Prostate gland (tissue), 2 donors: ENCODE measurements around the gene BCAS3. TPM values are rescaled to one million over a fixed set of nuclear protein-coding genes. Genes with fewer than 3 reads are reported as not detected.

Experiments used
- DNase-seq: peaks from one replicate; pipeline ENCODE4 v3.0.0-alpha.2; 2019; ENCODE audit warnings: low spot score
- H3K27ac ChIP-seq, 2 donors: fragments of 200-600 bp; sonication (generic); 2 replicates each; pipeline ENCODE4 v1.5.1; 2017 to 2019
- H3K27me3 ChIP-seq: fragments of 200-600 bp; sonication (generic); replicated peaks from 2 replicates; pipeline ENCODE4 v1.5.1; 2019; ENCODE audit not compliant: insufficient read depth
- H3K36me3 ChIP-seq, 2 donors: fragments of 200-600 bp; sonication (generic); 1 replicate in 1 of 2; 2 replicates in 1 of 2; pipeline versions ENCODE4 v1.5.1 to v1.8.1; 2017 to 2019
- H3K4me1 ChIP-seq: fragments of 200-600 bp; sonication (generic); replicated peaks from 2 replicates; pipeline ENCODE4 v1.5.1; 2019
- H3K4me3 ChIP-seq, 2 donors: fragments of 200-600 bp; sonication (generic); 2 replicates each; pipeline ENCODE4 v1.5.1; 2017 to 2019
- H3K9me3 ChIP-seq: fragments of 200-600 bp; sonication (generic); 2 replicates; pipeline ENCODE4 v1.5.1; 2017
- CTCF ChIP-seq, 4 experiments: fragments of 200-600 bp in 2 of 4; fragments of 450-650 bp in 2 of 4; sonication (generic) in 2 of 4; IDR thresholded peaks; 1 replicate in 3 of 4; 2 replicates in 1 of 4; pipeline ENCODE4 v1.5.1; 2016 to 2019; ENCODE audit warnings: antibody characterized with exemption in 4 of 4, mild to moderate bottlenecking in 2 of 4, moderate library complexity in 2 of 4
- POLR2A ChIP-seq: fragments of 450-650 bp; IDR thresholded peaks from one replicate; pipeline ENCODE4 v1.6.1; 2016; ENCODE audit warnings: antibody characterized with exemption, mild to moderate bottlenecking
- POLR2AphosphoS5 ChIP-seq: sonication (generic); formaldehyde crosslinking; IDR thresholded peaks from one replicate; pipeline ENCODE4 v1.6.1; 2017; ENCODE audit warnings: antibody characterized with exemption
- WGBS: methylation state at CpG from one replicate; pipeline ENCODE4 v1.1.5; 2018; 5-methylcytosine and 5-hydroxymethylcytosine counted together
- intact Hi-C: fragments of 100-400 bp; cut with DNase I; formaldehyde crosslinking; loops from one replicate; pipeline ENCODE4 v1.14.2; 2022
- total RNA-seq, 2 donors: library from RNA; depleted of rRNA; stranded (reverse); fragments of >200 nt; gene quantifications; one replicate each; pipeline ENCODE4 v1.1.0, GENCODE V29; 2016

Gene BCAS3
- total RNA-seq, 2 donors from 2014 or later: 57.8 to 93.9 TPM

GRCh38 chr17:60964160-60964559, 286.5 kb downstream of the BCAS3 start:
- WGBS: 93% methylated on average over 2 of the region's 2 CpGs
- Histone ChIP-seq H3K4me3 (no peak overlapping the region), H3K4me1 (no peaks in the 10 kb centered on the region), H3K36me3 (no peaks in the 10 kb centered on the region), H3K27me3 (no peaks in the 10 kb centered on the region), H3K27ac (no peak overlapping the region), H3K9me3 (no peaks in the 10 kb centered on the region)
- DNase-seq: no peak
- intact Hi-C loops: loop anchor here (10.0 kb wide), 1 partner anchor 621 kb away; no protein-coding TSS in a partner anchor
- TF ChIP-seq POLR2AphosphoS5 (no peak), CTCF (IDR thresholded peaks at IDR 0.05) (no peak), POLR2A (no peak)

GRCh38 chr17:60968266-60968665, 290.6 kb downstream of the BCAS3 start:
- Histone ChIP-seq H3K27ac (no peak overlapping the region), H3K4me1 (no peaks in the 10 kb centered on the region), H3K9me3 (no peaks in the 10 kb centered on the region), H3K27me3 (no peaks in the 10 kb centered on the region), H3K36me3 (no peaks in the 10 kb centered on the region), H3K4me3 (no peak overlapping the region)
- no peak for DNase-seq
- 95% methylated on average over 2 of the region's 2 CpGs for WGBS
- TF ChIP-seq POLR2AphosphoS5: no peak
- no peak for TF ChIP-seq POLR2A
- no peak for TF ChIP-seq CTCF (IDR thresholded peaks at IDR 0.05)
- intact Hi-C loops: loop anchor here (10.0 kb wide), 1 partner anchor 617 kb away; no protein-coding TSS in a partner anchor

- no peak overlapping the region for H3K4me3 ChIP-seq
- no peak for DNase-seq
- TF ChIP-seq CTCF (IDR thresholded peaks at IDR 0.05) (no peak), POLR2AphosphoS5 (no peak), POLR2A (no peak)
- no peaks in the 10 kb centered on the region for H3K4me1 ChIP-seq
- H3K36me3 ChIP-seq: no peaks in the 10 kb centered on the region
- H3K27me3 ChIP-seq: no peaks in the 10 kb centered on the region
- H3K27ac ChIP-seq: no peak overlapping the region
- intact Hi-C loops: loop anchor here (10.0 kb wide), 1 partner anchor 615 kb away; no protein-coding TSS in a partner anchor
- H3K9me3 ChIP-seq: no peaks in the 10 kb centered on the region
- 98% methylated on average over 1 of the region's 1 CpG for WGBS
These were observed 291.9 kb downstream of the BCAS3 start for GRCh38 chr17:60969500-60970037.

GRCh38 chr17:60970741-60971140, 293.1 kb downstream of the BCAS3 start:
- intact Hi-C loops: no loop called here
- DNase-seq: no peak
- Histone ChIP-seq H3K9me3 (no peaks in the 10 kb centered on the region), H3K4me3 (no peak overlapping the region), H3K36me3 (no peaks in the 10 kb centered on the region), H3K4me1 (no peaks in the 10 kb centered on the region), H3K27me3 (no peaks in the 10 kb centered on the region), H3K27ac (no peak overlapping the region)
- TF ChIP-seq POLR2A (no peak), CTCF (IDR thresholded peaks at IDR 0.05) (no peak), POLR2AphosphoS5 (no peak)
